H1 (cell line): ENCODE data around the gene L3MBTL4. TPM values are rescaled to one million over a fixed set of nuclear protein-coding genes. Genes with fewer than 3 reads are reported as not detected.

Source experiments
- CTCF ChIA-PET: fragments of 300-600 bp; sonication (Branson Sonifier 250); formaldehyde crosslinking; loops from one replicate; lab custom pipeline; 2021; ENCODE audit not compliant: partially characterized antibody; lab: Charles Lee
- POLR2A ChIA-PET: fragments of 300-600 bp; sonication (Branson Sonifier 250); formaldehyde crosslinking; loops from one replicate; lab custom pipeline; 2021; ENCODE audit warnings: inconsistent platforms; ENCODE audit not compliant: partially characterized antibody; lab: Charles Lee
- DNase-seq, 2 experiments: peaks; one replicate each; pipeline versions ENCODE4 v3.0.0 to v3.0.0-alpha.2; 2010 to 2022; ENCODE audit warnings: low spot score in 2 of 2, low read depth in 1 of 2, mixed read lengths in 1 of 2
- FAIRE-seq: peaks from 2 replicates; lab custom pipeline; 2011; peaks lifted over from hg19 to GRCh38; lab: Jason Lieb, UNC
- H2AFZ ChIP-seq: 2 replicates; pipeline ENCODE4 v1.8.1; 2012; ENCODE audit warnings: low read length, inconsistent platforms
- H2AK5ac ChIP-seq: 2 replicates; pipeline ENCODE4 v1.6.1; 2013; ENCODE audit warnings: low read depth, low read length
- H2BK120ac ChIP-seq: replicated peaks from 2 replicates; pipeline ENCODE3; 2013; ENCODE audit warnings: low read depth, low read length, inconsistent platforms
- H2BK12ac ChIP-seq: 2 replicates; pipeline ENCODE4 v1.6.1; 2013; ENCODE audit warnings: low read depth, low read length
- H2BK15ac ChIP-seq: 2 replicates; pipeline ENCODE4 v1.6.1; 2013; ENCODE audit warnings: low read length
- H2BK20ac ChIP-seq: 2 replicates; pipeline ENCODE4 v1.6.1; 2013; ENCODE audit warnings: low read length
- H2BK5ac ChIP-seq: 2 replicates; pipeline ENCODE4 v1.6.1; 2013; ENCODE audit warnings: low read depth, low read length
- H3K14ac ChIP-seq: 2 replicates; pipeline ENCODE4 v1.6.1; 2013; ENCODE audit warnings: inconsistent platforms; ENCODE audit not compliant: insufficient read length
- H3K18ac ChIP-seq: 2 replicates; pipeline ENCODE4 v1.6.1; 2013; ENCODE audit warnings: low read length; ENCODE audit errors: extremely low read depth
- H3K23ac ChIP-seq: 2 replicates; pipeline ENCODE4 v1.6.1; 2013; ENCODE audit warnings: inconsistent platforms; ENCODE audit not compliant: insufficient read length
- H3K23me2 ChIP-seq: 2 replicates; pipeline ENCODE4 v1.6.1; 2013; ENCODE audit warnings: low read depth, low read length
- H3K27ac ChIP-seq: 2 replicates; pipeline ENCODE4 v1.6.1; 2011; ENCODE audit warnings: low read depth, low read length, inconsistent platforms
- H3K27me3 ChIP-seq, 4 experiments: replicated peaks in 1 of 4; 1 replicate in 1 of 4; 2 replicates in 3 of 4; pipeline versions ENCODE4 v1.6.1 to v1.8.1; 2011 to 2013; ENCODE audit warnings: low read length in 3 of 4, mild to moderate bottlenecking in 3 of 4, inconsistent platforms in 2 of 4, mixed read lengths in 2 of 4, moderate library complexity in 1 of 4; ENCODE audit not compliant: control insufficient read depth in 3 of 4, insufficient read depth in 3 of 4; ENCODE audit errors: extremely low read depth in 1 of 4
- H3K36me3 ChIP-seq, 4 experiments: 2 replicates each; pipeline versions ENCODE4 v1.6.1 to v1.8.1; 2011 to 2013; ENCODE audit warnings: mild to moderate bottlenecking in 4 of 4, low read length in 3 of 4, moderate library complexity in 2 of 4, control low read depth in 1 of 4, inconsistent platforms in 1 of 4; ENCODE audit not compliant: insufficient read depth in 4 of 4, control insufficient read depth in 2 of 4
- H3K4ac ChIP-seq: replicated peaks from 2 replicates; pipeline ENCODE3; 2013; ENCODE audit warnings: low read length, low read depth, mixed read lengths, inconsistent platforms; ENCODE audit not compliant: insufficient read length
- H3K4me1 ChIP-seq, 4 experiments: replicated peaks in 1 of 4; 1 replicate in 1 of 4; 2 replicates in 3 of 4; pipeline versions ENCODE4 v1.6.1 to v1.8.1; 2011 to 2013; ENCODE audit warnings: low read length in 3 of 4, inconsistent platforms in 2 of 4, mixed read lengths in 1 of 4; ENCODE audit not compliant: insufficient read depth in 4 of 4, control insufficient read depth in 3 of 4
- H3K4me2 ChIP-seq, 2 experiments: 2 replicates each; pipeline versions ENCODE4 v1.6.1 to v1.8.1; 2011 to 2013; ENCODE audit warnings: low read depth in 2 of 2, low read length in 2 of 2, control low read depth in 1 of 2, inconsistent platforms in 1 of 2, mild to moderate bottlenecking in 1 of 2; ENCODE audit not compliant: insufficient read depth in 1 of 2
- H3K4me3 ChIP-seq, 4 experiments: fragments of 200-600, 300-600 bp in 1 of 4; sonication (generic), shearing (Covaris generic), sonication (Bioruptor Twin) in 1 of 4; 2 replicates each; pipeline versions ENCODE4 v1.5.1 to v1.8.1; 2011 to 2016; ENCODE audit warnings: low read length in 4 of 4, low read depth in 3 of 4, control low read depth in 2 of 4, inconsistent platforms in 2 of 4, mild to moderate bottlenecking in 2 of 4, mixed read lengths in 1 of 4, moderate library complexity in 1 of 4; ENCODE audit not compliant: insufficient read depth in 2 of 4; ENCODE audit errors: extremely low read depth in 1 of 4
- H3K56ac ChIP-seq: replicated peaks from 2 replicates; pipeline ENCODE3; 2013; ENCODE audit warnings: low read depth, mild to moderate bottlenecking, mixed read lengths, low read length, inconsistent platforms; ENCODE audit not compliant: insufficient read length
- H3K79me1 ChIP-seq: 2 replicates; pipeline ENCODE4 v1.6.1; 2013; ENCODE audit warnings: low read depth, low read length, control low read depth
- H3K79me2 ChIP-seq, 2 experiments: 2 replicates each; pipeline versions ENCODE4 v1.6.1 to v1.8.1; 2012 to 2013; ENCODE audit warnings: low read length in 2 of 2, mild to moderate bottlenecking in 2 of 2, inconsistent platforms in 1 of 2; ENCODE audit not compliant: insufficient read depth in 2 of 2, control insufficient read depth in 1 of 2
- H3K9ac ChIP-seq, 4 experiments: replicated peaks in 1 of 4; 1 replicate in 1 of 4; 2 replicates in 3 of 4; pipeline versions ENCODE4 v1.6.1 to v1.8.1; 2011 to 2013; ENCODE audit warnings: low read depth in 3 of 4, low read length in 3 of 4, control low read depth in 2 of 4, mild to moderate bottlenecking in 2 of 4, moderate library complexity in 2 of 4, inconsistent platforms in 1 of 4; ENCODE audit errors: extremely low read depth in 1 of 4
- H3K9me3 ChIP-seq, 2 experiments: 2 replicates each; pipeline versions ENCODE4 v1.6.1 to v1.8.1; 2012 to 2013; ENCODE audit warnings: mild to moderate bottlenecking in 2 of 2, moderate library complexity in 2 of 2, control low read depth in 1 of 2, inconsistent platforms in 1 of 2, low read depth in 1 of 2, low read length in 1 of 2, mixed read lengths in 1 of 2; ENCODE audit not compliant: insufficient read depth in 2 of 2
- H4K20me1 ChIP-seq, 2 experiments: replicated peaks in 1 of 2; 2 replicates each; pipeline versions ENCODE3 to v1.8.1; 2011 to 2013; ENCODE audit warnings: inconsistent platforms in 2 of 2, low read length in 2 of 2, mild to moderate bottlenecking in 1 of 2; ENCODE audit not compliant: insufficient read depth in 2 of 2, control insufficient read depth in 1 of 2
- H4K5ac ChIP-seq: 2 replicates; pipeline ENCODE4 v1.6.1; 2013; ENCODE audit warnings: low read length, low read depth, mixed read lengths, inconsistent platforms; ENCODE audit not compliant: insufficient read length
- H4K8ac ChIP-seq: 2 replicates; pipeline ENCODE4 v1.8.0; 2013; ENCODE audit warnings: mild to moderate bottlenecking, moderate library complexity, low read length, inconsistent platforms; ENCODE audit not compliant: insufficient read depth; ENCODE audit errors: extremely low read depth
- H4K91ac ChIP-seq: replicated peaks from 2 replicates; pipeline ENCODE3; 2013; ENCODE audit warnings: low read length, mixed read lengths, inconsistent platforms; ENCODE audit not compliant: insufficient read length
- BRCA1 ChIP-seq: IDR thresholded peaks from 2 replicates; pipeline ENCODE4 v1.6.1; 2012; ENCODE audit warnings: low read depth, low read length, improper control_type of control experiment
- GABPA ChIP-seq: IDR thresholded peaks from 2 replicates; pipeline ENCODE4 v1.6.1; 2011; ENCODE audit warnings: mild to moderate bottlenecking, low read length, moderate library complexity, borderline replicate concordance; ENCODE audit not compliant: insufficient read depth
- PHF8 ChIP-seq: fragments of 200-600 bp; sonication (generic); conservative IDR thresholded peaks from 2 replicates; pipeline ENCODE4 v1.7.1; 2012; ENCODE audit warnings: low read depth, mild to moderate bottlenecking, inconsistent platforms, low read length, moderate library complexity
- SIX5 ChIP-seq: IDR thresholded peaks from 2 replicates; pipeline ENCODE4 v1.6.1; 2011; ENCODE audit warnings: mild to moderate bottlenecking, low read depth, low read length
- SP1 ChIP-seq: IDR thresholded peaks from 2 replicates; pipeline ENCODE4 v1.6.1; 2011; ENCODE audit warnings: low read depth, low read length
- WGBS, 2 experiments: shearing (Covaris generic) in 1 of 2; methylation state at CpG; one replicate each; pipeline versions ENCODE4 v1.1.6 to v1.1.7; 2013 to 2015; ENCODE audit warnings: low lambda C conversion rate in 2 of 2, mixed read lengths in 2 of 2, inconsistent platforms in 1 of 2, low coverage in 1 of 2, missing lambda C conversion rate in 1 of 2; ENCODE audit not compliant: insufficient replicate concordance in 2 of 2, insufficient coverage in 1 of 2, insufficient read length in 1 of 2; ENCODE audit errors: extremely low coverage in 1 of 2, missing lambda C conversion rate in 1 of 2; 5-methylcytosine and 5-hydroxymethylcytosine counted together
- polyA plus RNA-seq, 7 experiments: library from polyadenylated mRNA; depleted of rRNA in 3 of 7; stranded (reverse) in 5 of 7; unstranded in 2 of 7; fragments of >200 nt in 5 of 7; fragments of 200-250 nt in 2 of 7; gene quantifications; 1 replicate in 5 of 7; 2 replicates in 1 of 7; 4 replicates in 1 of 7; pipeline versions ENCODE4 v1.2.1 to v1.2.3, GENCODE V29; 2011 to 2013; ENCODE audit warnings: missing spikeins in 2 of 7, mixed read lengths in 2 of 7
- total RNA-seq: library from RNA; stranded (reverse); fragmentation: NEBNext Ultra II Directional; extraction: Animal tissue kit (Norgen Biotek cat#: 25700); gene quantifications from 2 replicates; pipeline ENCODE4 v1.2.1, GENCODE V29; 2021
- TF ChIP-seq, protein P1 (sequence below): IDR thresholded peaks from 2 replicates; pipeline ENCODE4 v1.6.1; 2011; ENCODE audit warnings: low read length, improper control_type of control experiment

The L3MBTL4 gene
- total and polyA plus RNA-seq, 2 of the 8 experiments (the other 6 are each of a cell fraction or from before 2014, with no cell fraction given) = 1.0 to 2.1 TPM

DNA sequence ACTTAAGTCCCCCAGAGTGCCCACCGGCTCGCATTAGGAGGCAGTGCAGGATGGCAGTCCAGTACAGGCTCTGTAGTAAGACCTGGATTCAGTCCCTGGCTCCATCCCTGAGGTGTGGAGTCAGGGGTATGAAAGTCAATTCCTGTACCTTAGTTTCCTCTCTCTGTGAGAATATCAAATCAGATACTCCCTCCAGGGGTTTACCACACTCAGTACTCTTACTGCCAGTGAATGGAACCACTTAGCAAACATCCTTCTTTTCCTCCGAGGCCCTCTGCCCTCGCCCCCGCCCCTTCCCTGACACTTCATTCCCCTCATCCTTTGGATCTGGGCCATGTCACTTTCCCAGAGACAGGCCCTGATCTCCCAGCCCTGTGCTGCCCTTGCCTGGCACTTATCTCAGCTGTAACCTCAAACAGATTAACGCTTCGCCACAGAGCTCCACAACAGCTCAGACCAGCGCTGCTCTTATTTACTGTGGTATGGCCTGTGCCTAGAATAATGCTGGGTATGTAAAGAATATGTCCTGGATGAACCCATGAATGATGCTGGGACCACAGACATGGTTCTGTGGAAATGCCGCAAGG is 360.4 kb downstream of the L3MBTL4 start:
- Histone ChIP-seq H2BK12ac (no peak overlapping the region), H3K27me3 (no peaks in the 10 kb centered on the region), H3K56ac (no peak overlapping the region), H4K5ac (no peak overlapping the region), H3K23me2 (no peaks in the 10 kb centered on the region; the same call in 1 of the 2 replicates), H3K14ac (no peak overlapping the region), H3K9ac (no peak overlapping the region), H3K4me3 (no peak overlapping the region), H3K23ac (no peak overlapping the region), H2AFZ (no peak overlapping the region), H2BK120ac (no peak overlapping the region), H3K4ac (no peak overlapping the region), H3K9me3 (no peaks in the 10 kb centered on the region), H3K4me1 (peaks cover 4 to 12% (median 7%) of the 10 kb centered on the region in 4 experiments; a peak in 6 of 7 replicates), H3K27ac (no peak overlapping the region), H4K91ac (no peak overlapping the region), H2AK5ac (no peak overlapping the region), H4K8ac (no peak overlapping the region), H4K20me1 (no peaks in the 10 kb centered on the region), H3K36me3 (no peaks in the 10 kb centered on the region), H2BK5ac (no peak overlapping the region), H3K18ac (no peak overlapping the region), H2BK15ac (no peak overlapping the region), H3K79me1 (no peaks in the 10 kb centered on the region), H3K4me2 (no peak overlapping the region), H2BK20ac (no peak overlapping the region), H3K79me2 (no peaks in the 10 kb centered on the region)
- DNase-seq (no peak), FAIRE-seq (no peak)
- POLR2A ChIA-PET = no interaction called here
- CTCF ChIA-PET = no interaction called here
- WGBS, 2 experiments = 91% methylated on average over 9 of the region's 9 CpGs; no CpG with 5 or more reads in 1 of the 2 experiments
- TF ChIP-seq GABPA = no peak
- no peak for TF ChIP-seq SP1
- no peak for TF ChIP-seq PHF8
- TF ChIP-seq SIX5 = no peak
- no peak for TF ChIP-seq BRCA1
- TF ChIP-seq, protein P1, sequence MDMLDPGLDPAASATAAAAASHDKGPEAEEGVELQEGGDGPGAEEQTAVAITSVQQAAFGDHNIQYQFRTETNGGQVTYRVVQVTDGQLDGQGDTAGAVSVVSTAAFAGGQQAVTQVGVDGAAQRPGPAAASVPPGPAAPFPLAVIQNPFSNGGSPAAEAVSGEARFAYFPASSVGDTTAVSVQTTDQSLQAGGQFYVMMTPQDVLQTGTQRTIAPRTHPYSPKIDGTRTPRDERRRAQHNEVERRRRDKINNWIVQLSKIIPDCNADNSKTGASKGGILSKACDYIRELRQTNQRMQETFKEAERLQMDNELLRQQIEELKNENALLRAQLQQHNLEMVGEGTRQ = no peak
